HL-60/S4 treated with phorbol 12-myristate 13-acetate at 8.2 ng/mL for 4 days and 3 days (cell line): ENCODE measurements around the gene SRPK2.

Experiments used
- in situ Hi-C: fragments of 300-500 bp; cut with MboI; formaldehyde crosslinking; loops from 2 replicates; pipeline ENCODE4 v1.15.0; 2022; ENCODE audit warnings: low sequenced_read_pairs

SRPK2 gene

GRCh38 chr7:105112440-105113418, 276.0 kb downstream of the SRPK2 start:
- in situ Hi-C loops = no loop called here

GRCh38 chr7:105107458-105107857, 281.3 kb downstream of the SRPK2 start:
- in situ Hi-C loops = no loop called here

GRCh38 chr7:105106473-105106872, 282.2 kb downstream of the SRPK2 start:
- in situ Hi-C loops = no loop called here

- in situ Hi-C loops = no loop called here
These were observed 283.1 kb downstream of the SRPK2 start for GRCh38 chr7:105105579-105105978.

DNA sequence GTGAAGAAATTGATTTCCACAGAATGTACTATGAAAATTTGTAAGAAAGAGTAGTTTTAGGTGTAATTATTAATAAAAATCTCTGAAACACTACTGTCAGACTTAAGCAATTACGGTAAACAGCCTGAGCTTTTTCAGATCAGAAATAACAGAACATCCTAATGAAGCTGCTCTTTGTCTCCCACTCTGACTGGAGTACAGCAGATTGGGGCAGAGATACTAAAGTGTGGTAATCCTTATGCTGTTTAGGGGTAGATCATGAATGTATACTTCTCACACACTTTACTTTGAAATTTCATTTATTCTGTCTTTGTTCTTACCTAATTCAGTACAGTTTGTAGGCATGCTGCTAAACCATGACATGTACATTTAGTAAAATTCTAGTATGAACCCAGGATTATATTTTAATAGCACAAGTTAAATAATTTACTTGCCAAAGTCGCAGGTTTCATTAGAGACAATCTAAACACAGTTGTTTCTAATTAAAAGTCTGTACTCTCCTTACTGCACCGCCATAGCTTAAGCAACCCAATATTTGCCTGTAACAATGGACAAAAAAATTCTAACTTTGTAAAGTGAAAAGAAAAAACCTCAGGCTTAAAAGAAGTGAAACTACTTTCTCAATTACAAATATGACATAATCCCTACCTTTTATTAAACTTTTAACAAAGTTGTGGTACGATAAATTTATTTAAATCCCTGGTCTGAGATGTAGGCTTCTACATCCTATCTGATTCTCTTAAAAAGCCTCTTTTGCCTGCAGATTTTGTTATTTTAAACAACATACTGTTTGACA, 286.0 kb downstream of the SRPK2 start:
- in situ Hi-C loops = no loop called here

- in situ Hi-C loops = no loop called here
These were observed 286.9 kb downstream of the SRPK2 start for GRCh38 chr7:105101864-105102263.

DNA sequence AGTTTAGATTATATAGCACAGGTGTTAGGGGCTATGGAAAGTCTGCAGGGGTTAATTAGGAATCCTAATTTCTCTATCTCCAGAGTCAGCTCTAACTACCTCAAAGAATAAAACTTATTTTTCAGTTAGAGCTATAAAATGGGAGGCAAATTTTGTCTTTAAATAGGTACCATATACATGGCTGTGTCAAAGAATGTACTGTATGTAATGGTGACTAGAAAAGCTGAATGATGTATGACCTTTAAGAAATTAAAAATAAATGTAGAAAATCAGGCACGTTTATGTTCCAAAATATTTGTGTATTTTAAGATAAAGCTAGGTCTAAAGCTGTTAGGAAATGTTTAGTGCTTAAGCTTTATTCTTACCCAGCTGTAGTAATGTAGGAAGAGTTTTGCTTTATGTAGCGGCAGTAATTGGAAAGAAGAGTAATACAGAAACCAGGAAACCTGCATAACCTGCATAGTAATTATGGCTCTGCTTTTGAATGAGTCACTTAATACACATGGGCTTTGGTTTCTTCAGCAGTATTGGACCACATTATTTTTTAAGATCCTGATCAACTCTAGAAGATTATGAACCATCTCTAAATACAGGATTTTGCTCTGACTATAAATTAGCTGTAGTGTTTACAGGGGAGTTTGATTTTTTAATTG, 289.7 kb downstream of the SRPK2 start:
- in situ Hi-C loops = no loop called here

DNA sequence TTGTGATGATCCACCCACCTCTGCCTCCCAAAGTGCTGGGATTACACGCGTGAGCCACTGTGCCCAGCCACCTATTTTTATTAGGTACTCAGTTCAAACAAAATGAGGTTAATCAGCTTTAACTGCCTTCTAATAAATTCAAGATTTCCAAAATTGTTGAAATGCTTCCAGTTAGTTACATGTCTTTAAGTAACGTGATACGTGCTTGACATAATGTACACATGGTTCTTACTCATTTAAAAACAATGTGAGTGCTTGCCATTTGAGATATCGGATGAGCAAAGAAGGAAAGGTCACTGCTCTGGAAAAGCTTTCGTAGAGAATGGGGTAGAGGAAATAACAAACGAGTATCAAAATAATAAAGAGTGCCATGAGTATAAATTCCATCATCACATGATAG, 291.1 kb downstream of the SRPK2 start:
- in situ Hi-C loops = no loop called here

DNA sequence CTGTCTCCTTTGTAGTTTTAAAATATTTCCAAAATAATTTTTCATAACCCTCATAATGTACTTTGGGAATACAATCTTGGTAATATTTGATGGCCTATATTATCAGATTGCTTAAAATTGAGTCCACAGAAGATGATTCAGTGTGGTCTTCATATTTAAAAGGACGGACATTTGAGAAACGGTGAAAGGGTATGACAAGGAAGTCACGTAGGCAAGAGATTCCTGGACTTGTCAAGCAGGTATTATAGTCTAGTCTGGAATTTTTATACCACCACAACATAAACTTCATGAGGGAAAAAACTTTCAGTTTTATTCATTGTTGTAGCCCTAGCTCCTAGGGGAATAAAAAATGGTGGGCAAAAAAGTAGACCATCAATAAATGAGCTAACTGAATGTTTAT, 292.4 kb downstream of the SRPK2 start:
- in situ Hi-C loops = no loop called here

DNA sequence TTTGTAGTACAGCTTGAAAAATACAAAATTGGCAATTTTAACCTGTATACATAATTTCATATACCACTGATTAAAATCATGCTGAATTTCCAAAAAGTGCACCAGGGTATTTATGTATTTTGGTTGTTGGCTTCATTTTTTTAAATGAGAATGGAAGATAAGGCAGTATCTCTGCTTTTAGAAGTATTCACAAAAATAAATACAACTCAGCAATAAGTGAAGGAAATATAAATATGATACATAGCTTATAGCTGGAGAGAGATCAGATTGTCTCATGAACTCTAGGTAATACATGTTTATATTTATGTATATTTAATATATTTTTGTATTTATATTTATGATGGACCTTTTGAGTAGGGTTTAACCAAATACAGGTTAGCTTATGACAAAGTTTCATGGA, 293.8 kb downstream of the SRPK2 start:
- in situ Hi-C loops = no loop called here

- in situ Hi-C loops = no loop called here
These were observed 300.3 kb downstream of the SRPK2 start for GRCh38 chr7:105088456-105088855.

DNA sequence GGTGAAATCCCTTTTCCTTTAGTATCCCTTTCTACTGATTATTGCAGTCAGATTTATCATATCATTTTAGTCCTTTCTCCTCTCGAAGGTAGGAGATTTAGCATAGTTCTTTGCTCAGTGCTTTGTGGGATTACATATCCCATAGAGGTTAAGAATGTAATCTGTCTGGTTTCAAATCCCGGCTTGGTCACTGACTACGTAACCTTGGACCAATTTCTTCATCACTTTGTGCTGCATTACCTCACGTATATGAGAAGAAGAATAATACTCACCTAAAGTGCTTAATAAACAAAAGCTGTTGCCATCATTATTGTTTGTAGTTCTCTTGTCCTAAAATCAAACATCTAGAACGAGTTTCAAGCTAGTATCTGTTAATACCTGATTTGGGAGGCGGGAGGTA, 300.7 kb downstream of the SRPK2 start:
- in situ Hi-C loops = no loop called here

GRCh38 chr7:105086850-105087249, 301.9 kb downstream of the SRPK2 start:
- in situ Hi-C loops = no loop called here

DNA sequence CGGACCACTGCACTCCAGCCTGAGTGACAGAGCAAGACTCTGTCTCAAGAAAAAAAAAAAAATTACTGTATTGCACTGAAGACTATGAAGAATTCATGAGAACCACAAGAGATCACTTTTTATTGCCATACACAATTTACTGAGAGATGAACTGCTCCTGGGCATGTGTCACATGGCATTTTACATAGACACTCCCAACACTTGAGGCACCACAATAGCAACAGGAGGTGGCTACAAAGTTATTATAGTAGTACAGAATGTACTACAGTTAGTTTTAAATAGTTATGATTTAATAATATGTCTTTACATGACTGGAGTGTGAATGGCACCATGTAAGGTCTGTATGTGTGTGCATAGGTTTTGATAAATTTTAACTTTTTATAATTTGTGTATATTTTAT, 304.1 kb downstream of the SRPK2 start:
- in situ Hi-C loops = no loop called here

GRCh38 chr7:105079348-105079747, 309.4 kb downstream of the SRPK2 start:
- in situ Hi-C loops = no loop called here

- in situ Hi-C loops = no loop called here
These were observed 315.6 kb downstream of the SRPK2 start for GRCh38 chr7:105073143-105073542.

- in situ Hi-C loops = no loop called here
These were observed 319.8 kb downstream of the SRPK2 start for GRCh38 chr7:105068886-105069285.

GRCh38 chr7:105067691-105068090, 321.0 kb downstream of the SRPK2 start:
- in situ Hi-C loops = no loop called here
